CD4-positive, alpha-beta memory T cell (primary cell): Measurements from ENCODE around the gene TBC1D2B. TPM values are rescaled to one million over a fixed set of nuclear protein-coding genes. Genes with fewer than 3 reads are reported as not detected.

Source experiments
- CTCF ChIA-PET: fragments of 350-600 bp; sonication (Branson Sonifier 250); formaldehyde crosslinking; loops from one replicate; lab custom pipeline; 2021; ENCODE audit warnings: inconsistent platforms; ENCODE audit not compliant: partially characterized antibody; lab: Charles Lee
- POLR2A ChIA-PET: fragments of 350-600 bp; sonication (Branson Sonifier 250); formaldehyde crosslinking; loops from one replicate; lab custom pipeline; 2021; ENCODE audit not compliant: partially characterized antibody; lab: Charles Lee
- DNase-seq, 5 donors: peaks; one replicate each; pipeline versions ENCODE4 v3.0.0 to v3.0.0-alpha.2; 2020 to 2022; ENCODE audit warnings: mixed read lengths in 1 of 5
- H3K27ac ChIP-seq: one replicate; pipeline ENCODE4 v1.7.0; 2013; ENCODE audit warnings: low read depth, low read length
- H3K27me3 ChIP-seq: 2 replicates; pipeline ENCODE4 v1.7.0; 2013; ENCODE audit warnings: mild to moderate bottlenecking, low read length, moderate library complexity; ENCODE audit not compliant: insufficient read depth
- H3K36me3 ChIP-seq: 2 replicates; pipeline ENCODE4 v1.7.0; 2013; ENCODE audit warnings: mild to moderate bottlenecking, low read length, moderate library complexity; ENCODE audit not compliant: insufficient read depth
- H3K4me1 ChIP-seq: 2 replicates; pipeline ENCODE4 v1.7.0; 2013; ENCODE audit warnings: mild to moderate bottlenecking, low read length, moderate library complexity; ENCODE audit not compliant: insufficient read depth
- H3K4me3 ChIP-seq, 2 donors: one replicate each; pipeline ENCODE4 v1.7.0; 2013; ENCODE audit warnings: low read length in 2 of 2, mild to moderate bottlenecking in 1 of 2
- H3K9me3 ChIP-seq, 2 donors: one replicate each; pipeline ENCODE4 v1.7.0; 2013; ENCODE audit warnings: low read length in 2 of 2, control low read depth in 1 of 2; ENCODE audit not compliant: control insufficient read depth in 1 of 2
- H3K27ac Mint-ChIP-seq, 7 donors: one replicate each; pipeline ENCODE4 v1.8.0; 2020 to 2021; ENCODE audit warnings: mixed read lengths in 7 of 7, mild to moderate bottlenecking in 6 of 7, inconsistent platforms in 3 of 7, moderate library complexity in 3 of 7
- H3K27me3 Mint-ChIP-seq, 2 donors: one replicate each; pipeline ENCODE4 v1.8.0; 2020 to 2021; ENCODE audit warnings: mixed read lengths in 2 of 2
- H3K36me3 Mint-ChIP-seq, 2 donors: one replicate each; pipeline ENCODE4 v1.8.0; 2020 to 2021; ENCODE audit warnings: mixed read lengths in 2 of 2, inconsistent platforms in 1 of 2, mild to moderate bottlenecking in 1 of 2
- H3K4me1 Mint-ChIP-seq, 4 donors: one replicate each; pipeline ENCODE4 v1.8.0; 2020 to 2021; ENCODE audit warnings: mixed read lengths in 4 of 4, mild to moderate bottlenecking in 1 of 4
- H3K4me3 Mint-ChIP-seq, 8 donors: one replicate each; pipeline ENCODE4 v1.8.0; 2020 to 2021; ENCODE audit warnings: mixed read lengths in 8 of 8, mild to moderate bottlenecking in 7 of 8, moderate library complexity in 6 of 8, inconsistent platforms in 3 of 8
- H3K9me3 Mint-ChIP-seq, 8 donors: one replicate each; pipeline ENCODE4 v1.8.0; 2020 to 2021; ENCODE audit warnings: mixed read lengths in 8 of 8, mild to moderate bottlenecking in 5 of 8, inconsistent platforms in 3 of 8, moderate library complexity in 1 of 8
- intact Hi-C: fragments of 100-400 bp; cut with micrococcal nuclease; formaldehyde crosslinking; loops from one replicate; pipeline ENCODE4 v1.15.1; 2023
- polyA plus RNA-seq, 2 donors: library from polyadenylated mRNA; unstranded; fragments of 300-500 nt; fragmentation: Illumina TruSeq; gene quantifications; one replicate each; pipeline ENCODE4 v1.2.3, GENCODE V29; 2021
- total RNA-seq, 2 experiments: library from RNA; stranded (reverse); gene quantifications; one replicate each; pipeline ENCODE4 v1.2.3, GENCODE V29; 2021

The TBC1D2B gene
- total and polyA plus RNA-seq, 4 experiments from 2014 or later: 5.6 to 114 (median 66.8) TPM

DNA sequence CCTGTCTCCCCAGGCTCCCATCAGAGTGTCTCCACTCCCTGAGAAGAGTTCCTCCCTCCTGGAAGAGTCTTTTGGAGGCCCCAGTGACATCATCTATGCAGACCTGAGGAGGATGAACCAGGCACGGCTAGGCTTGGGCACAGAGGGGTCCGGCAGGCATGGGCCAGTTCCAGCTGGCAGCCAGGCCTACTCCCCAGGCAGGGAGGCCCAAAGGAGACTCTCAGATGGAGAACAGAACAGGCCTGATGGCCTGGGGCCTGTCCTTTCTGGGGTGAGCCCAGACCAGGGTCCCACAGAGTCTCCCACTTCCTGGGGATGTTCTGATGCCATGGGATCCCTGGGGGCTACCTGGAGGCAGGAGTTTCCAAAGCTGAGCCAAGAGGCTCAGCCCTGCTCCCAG is 23.4 kb upstream of the TBC1D2B start:
- ChIA-PET POLR2A (no interaction called here), CTCF (interaction anchor here (0.8 to 3.6 kb wide), 5 partner anchors 11 to 142 kb away, joined by 3 to 12 read pairs (median 6); no protein-coding TSS in a partner anchor)
- no peak overlapping the region for H3K4me3 Mint-ChIP-seq
- intact Hi-C loops: no loop called here
- Histone ChIP-seq H3K36me3 (no peaks in the 10 kb centered on the region), H3K27ac (no peak overlapping the region), H3K4me1 (peaks cover 38% of the 10 kb centered on the region), H3K4me3 (no peak overlapping the region), H3K27me3 (no peaks in the 10 kb centered on the region), H3K9me3 (no peaks in the 10 kb centered on the region)
- H3K27me3 Mint-ChIP-seq: no peaks in the 10 kb centered on the region
- peaks cover 28 to 47% (median 33%) of the 10 kb centered on the region in 4 donors for H3K4me1 Mint-ChIP-seq
- no peaks in the 10 kb centered on the region for H3K36me3 Mint-ChIP-seq
- H3K9me3 Mint-ChIP-seq: no peaks in the 10 kb centered on the region
- peak overlapping the region in 2 of 7 donors; percentile 42 to 64 for H3K27ac Mint-ChIP-seq
- DNase-seq: no peak

GRCh38 chr15:78098131-78098755 is 20.7 kb upstream of the TBC1D2B start:
- Mint-ChIP-seq H3K4me1 (peaks cover 4 to 21% (median 8%) of the 10 kb centered on the region in 4 donors), H3K9me3 (peaks cover 0 to 2% (median 0%) of the 10 kb centered on the region in 8 donors), H3K27ac (no peak overlapping the region), H3K4me3 (no peak overlapping the region), H3K36me3 (no peaks in the 10 kb centered on the region), H3K27me3 (no peaks in the 10 kb centered on the region)
- ChIA-PET CTCF (interaction anchor here (1.0 to 1.4 kb wide), 2 partner anchors 10 to 13 kb away, joined by 4 to 5 read pairs; no protein-coding TSS in a partner anchor), POLR2A (no interaction called here)
- Histone ChIP-seq H3K27ac (no peak overlapping the region), H3K4me3 (no peak overlapping the region), H3K4me1 (peaks cover 12% of the 10 kb centered on the region), H3K36me3 (no peaks in the 10 kb centered on the region), H3K9me3 (no peaks in the 10 kb centered on the region), H3K27me3 (no peaks in the 10 kb centered on the region)
- no peak for DNase-seq
- intact Hi-C loops: no loop called here

DNA sequence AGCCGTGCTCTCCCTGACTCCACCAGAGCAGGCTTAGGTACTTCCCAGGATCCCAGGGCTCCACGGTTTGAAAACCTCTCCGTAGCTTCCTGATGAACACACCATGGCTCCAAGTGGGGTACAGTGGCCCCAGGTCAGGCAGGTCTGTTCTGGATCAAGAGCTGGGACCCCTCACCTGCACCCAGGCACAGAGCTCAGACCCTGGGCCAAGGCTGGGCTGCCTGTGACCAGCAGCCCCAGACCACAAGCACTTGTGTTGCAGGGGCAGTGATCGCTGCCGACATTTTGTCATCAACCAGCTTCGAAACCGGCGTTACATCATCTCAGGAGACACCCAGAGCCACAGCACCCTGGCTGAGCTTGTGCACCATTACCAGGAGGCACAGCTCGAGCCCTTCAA is 20.2 kb upstream of the TBC1D2B start:
- Mint-ChIP-seq H3K4me1 (peaks cover 3 to 15% (median 5%) of the 10 kb centered on the region in 4 donors), H3K27me3 (no peaks in the 10 kb centered on the region), H3K4me3 (no peak overlapping the region), H3K36me3 (no peaks in the 10 kb centered on the region), H3K27ac (no peak overlapping the region), H3K9me3 (peaks cover 0 to 2% (median 0%) of the 10 kb centered on the region in 8 donors)
- peaks cover 6% of the 10 kb centered on the region for H3K4me1 ChIP-seq
- ChIA-PET CTCF (interaction anchor here (0.9 to 1.4 kb wide), 3 partner anchors 10 to 131 kb away, joined by 4 to 5 read pairs (median 4); no protein-coding TSS in a partner anchor), POLR2A (no interaction called here)
- no peak for DNase-seq
- no peak overlapping the region for H3K4me3 ChIP-seq
- no peaks in the 10 kb centered on the region for H3K27me3 ChIP-seq
- intact Hi-C loops: no loop called here
- H3K9me3 ChIP-seq: no peaks in the 10 kb centered on the region
- no peaks in the 10 kb centered on the region for H3K36me3 ChIP-seq
- no peak overlapping the region for H3K27ac ChIP-seq

DNA sequence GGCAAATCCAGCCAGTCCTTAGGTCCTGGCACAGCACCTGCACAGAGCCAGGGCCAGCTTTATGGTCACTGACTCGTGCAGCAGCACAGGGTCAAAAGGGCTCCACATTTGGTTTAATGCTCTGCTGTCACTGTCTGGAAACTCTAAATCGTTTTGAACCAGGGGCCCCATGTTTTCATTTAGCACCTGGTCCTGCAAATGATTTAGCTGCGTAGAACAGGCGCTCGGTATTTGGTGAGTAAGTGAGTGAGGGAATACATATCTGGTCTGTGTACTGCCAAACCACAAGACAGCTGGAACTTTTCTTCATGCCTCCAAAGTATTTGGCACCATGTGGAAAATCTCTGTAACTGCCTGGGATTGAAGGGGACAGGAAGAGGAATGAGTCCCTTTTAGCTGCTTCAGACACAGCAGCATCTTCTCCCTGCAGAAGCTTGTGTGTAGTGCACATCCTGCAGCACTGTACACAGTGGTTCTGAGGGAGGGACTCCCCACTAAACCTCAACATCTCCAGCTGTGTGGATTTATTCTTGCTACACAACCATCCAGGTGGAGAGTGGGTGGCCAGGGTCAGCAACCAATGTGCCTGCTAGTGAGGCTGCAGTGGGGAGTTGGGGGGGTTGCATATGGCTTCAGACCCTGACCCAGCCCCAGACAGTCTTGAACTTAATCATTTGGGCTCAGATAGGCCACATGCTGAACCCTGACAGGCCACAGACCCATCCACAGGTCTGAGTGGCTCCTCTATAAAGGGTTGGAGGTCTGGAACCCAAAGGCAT is 15.9 kb upstream of the TBC1D2B start:
- H3K27ac ChIP-seq: no peak overlapping the region
- no peaks in the 10 kb centered on the region for H3K4me1 ChIP-seq
- intact Hi-C loops: no loop called here
- Mint-ChIP-seq H3K4me1 (no peaks in the 10 kb centered on the region), H3K27ac (no peak overlapping the region), H3K27me3 (no peaks in the 10 kb centered on the region), H3K4me3 (no peak overlapping the region), H3K36me3 (no peaks in the 10 kb centered on the region), H3K9me3 (peaks cover 0 to 2% (median 0%) of the 10 kb centered on the region in 8 donors)
- H3K9me3 ChIP-seq: no peaks in the 10 kb centered on the region
- CTCF ChIA-PET: interaction anchor here (0.6 to 2.1 kb wide), 5 partner anchors 15 to 1052 kb away, joined by 3 to 5 read pairs (median 4); no protein-coding TSS in a partner anchor
- H3K4me3 ChIP-seq: no peak overlapping the region
- no peak for DNase-seq
- H3K27me3 ChIP-seq: no peaks in the 10 kb centered on the region
- POLR2A ChIA-PET: interaction anchor here (0.8 to 1.0 kb wide), 2 partner anchors 9 to 31 kb away, joined by 3 read pairs; no protein-coding TSS in a partner anchor
- H3K36me3 ChIP-seq: no peaks in the 10 kb centered on the region

DNA sequence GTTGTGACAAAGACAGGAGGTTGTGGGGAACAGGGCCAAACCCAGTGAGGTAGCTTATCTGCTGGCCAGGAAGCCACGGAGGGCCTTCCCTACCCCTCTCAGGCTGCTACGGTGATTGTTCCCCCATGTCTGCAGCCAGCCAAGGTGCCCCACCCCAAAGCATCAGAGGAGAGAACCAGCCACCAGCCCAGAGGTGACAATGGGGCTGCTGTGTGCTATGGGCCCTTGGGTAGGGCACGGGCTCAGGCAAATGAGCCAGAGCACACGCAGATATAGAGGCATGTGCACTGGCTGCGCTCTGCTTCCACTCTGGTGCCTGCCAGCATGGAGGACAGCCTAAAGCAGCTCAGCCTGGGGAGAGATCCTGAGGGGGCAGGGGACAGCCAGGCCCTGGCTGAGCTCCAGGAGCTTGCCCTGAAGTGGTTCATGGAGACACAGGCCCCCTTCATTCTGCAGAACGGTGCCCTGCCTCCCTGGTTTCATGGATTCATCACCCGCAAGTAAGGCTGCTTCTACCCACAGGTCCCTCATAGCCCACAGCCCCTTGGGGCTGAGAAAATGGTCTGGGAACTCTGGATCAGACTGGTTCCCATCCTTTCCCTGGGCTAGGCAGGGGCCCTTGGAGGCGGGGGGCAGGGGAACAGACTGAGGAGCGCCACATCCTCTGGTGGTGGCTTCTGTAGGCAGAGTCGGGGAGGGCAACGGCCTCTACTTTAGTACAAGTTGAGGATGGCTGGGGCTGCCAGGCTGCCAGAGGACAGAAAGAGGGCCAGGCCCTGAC is 14.9 kb upstream of the TBC1D2B start, which contains the start of gene SH2D7:
Gene SH2D7, plus strand, starts transcription at position 301 of the 781 bp plus-strand sequence. Its CDS starts 24 bp downstream, at position 325.
- Histone ChIP-seq H3K4me3 (no peak within 1 kb of the TSS), H3K4me1 (no peaks in the 10 kb centered on the region), H3K27ac (no peak within 1 kb of the TSS), H3K9me3 (no peaks in the 10 kb centered on the region), H3K36me3 (no peaks in the 10 kb centered on the region), H3K27me3 (no peaks in the 10 kb centered on the region)
- CTCF ChIA-PET: interaction anchor here (1.4 to 2.1 kb wide), 2 partner anchors 16 to 125 kb away, joined by 4 to 5 read pairs; no protein-coding TSS in a partner anchor
- no peaks in the 10 kb centered on the region for H3K36me3 Mint-ChIP-seq
- POLR2A ChIA-PET: interaction anchor here (0.8 kb wide), 1 partner anchor 30 kb away, joined by 3 read pairs; no protein-coding TSS in a partner anchor
- H3K4me1 Mint-ChIP-seq: no peaks in the 10 kb centered on the region
- DNase-seq: no peak
- intact Hi-C loops: no loop called here
- no peak within 1 kb of the TSS for H3K4me3 Mint-ChIP-seq
- H3K9me3 Mint-ChIP-seq: peaks cover 0 to 2% (median 0%) of the 10 kb centered on the region in 8 donors
- no peaks in the 10 kb centered on the region for H3K27me3 Mint-ChIP-seq
- peak within 1 kb of the TSS in 1 of 7 donors; percentile 6 for H3K27ac Mint-ChIP-seq

GRCh38 chr15:78090422-78091063 is 13.0 kb upstream of the TBC1D2B start:
- Mint-ChIP-seq H3K9me3 (peaks cover 0 to 2% (median 0%) of the 10 kb centered on the region in 8 donors), H3K27me3 (no peaks in the 10 kb centered on the region), H3K27ac (no peak overlapping the region), H3K4me1 (no peaks in the 10 kb centered on the region), H3K36me3 (no peaks in the 10 kb centered on the region), H3K4me3 (no peak overlapping the region)
- Histone ChIP-seq H3K36me3 (no peaks in the 10 kb centered on the region), H3K9me3 (no peaks in the 10 kb centered on the region), H3K27ac (no peak overlapping the region), H3K4me1 (no peaks in the 10 kb centered on the region), H3K4me3 (no peak overlapping the region), H3K27me3 (no peaks in the 10 kb centered on the region)
- intact Hi-C loops: no loop called here
- CTCF ChIA-PET: interaction anchor here (0.8 to 2.3 kb wide), 4 partner anchors 17 to 91 kb away, joined by 3 to 11 read pairs (median 6); no protein-coding TSS in a partner anchor
- POLR2A ChIA-PET: interaction anchor here (0.9 to 1.3 kb wide), 2 partner anchors 14 to 42 kb away, joined by 3 read pairs; no protein-coding TSS in a partner anchor
- no peak for DNase-seq
